ENCODE data around the gene IGF1.

IGF1 gene

GRCh38 chr12:102526656-102527055 lies 46.3 kb upstream of the IGF1 start (continued):
- TF ChIP-seq ZNF18 (tag by site-specific recombination; IDR thresholded peaks at IDR 0.05) (no peak), ZNF350 (tag by site-specific recombination; IDR thresholded peaks at IDR 0.05) (no peak), BCL6B (tag by site-specific recombination; IDR thresholded peaks at IDR 0.05) (no peak), ZSCAN30 (tag by site-specific recombination; IDR thresholded peaks at IDR 0.05) (no peak), ZNF692 (tag by site-specific recombination; IDR thresholded peaks at IDR 0.05) (no peak), ZNF530 (tag by site-specific recombination; IDR thresholded peaks at IDR 0.05; ENCODE audit: low read depth) (no peak), ZNF112 (tag by site-specific recombination; IDR thresholded peaks at IDR 0.05) (no peak)

GRCh38 chr12:102522768-102523167 lies 42.4 kb upstream of the IGF1 start:
- Histone ChIP-seq H3K27ac (ENCODE audit: extremely low read depth, low read depth, low read length) (no peak overlapping the region), H3K4me3 (ENCODE audit: low read depth, low read length) (no peak overlapping the region), H3K9me3 (ENCODE audit: control insufficient read depth, insufficient read depth, low read depth, low read length) (no peaks in the 10 kb centered on the region), H3K4me1 (ENCODE audit: control insufficient read depth, insufficient read depth, low read length) (no peaks in the 10 kb centered on the region), H3K36me3 (ENCODE audit: control insufficient read depth in 2 of 2, insufficient read depth in 1 of 2, low read length in 2 of 2) (no peaks in the 10 kb centered on the region)
- CTCF ChIA-PET: no interaction called here
- TF ChIP-seq ZNF785 (tag by site-specific recombination; IDR thresholded peaks at IDR 0.05): no peak
- no peak for TF ChIP-seq IKZF3 (tag by site-specific recombination; IDR thresholded peaks at IDR 0.05)
- no peak for TF ChIP-seq PATZ1 (tag by site-specific recombination; IDR thresholded peaks at IDR 0.05)
- TF ChIP-seq ZNF518A (tag by site-specific recombination; conservative IDR thresholded peaks at IDR 0.05; ENCODE audit: low read depth): no peak
- no peak for TF ChIP-seq ZNF624 (tag by site-specific recombination; IDR thresholded peaks at IDR 0.05)
- no peak for TF ChIP-seq ZSCAN4 (tag by site-specific recombination; IDR thresholded peaks at IDR 0.05)
- no peak for TF ChIP-seq ZXDB (tag by site-specific recombination; IDR thresholded peaks at IDR 0.05)
- TF ChIP-seq ZEB2 (tag by site-specific recombination; IDR thresholded peaks at IDR 0.05): no peak
- no peak for TF ChIP-seq ZNF645 (tag by site-specific recombination; IDR thresholded peaks at IDR 0.05)
- POLR2A ChIA-PET: no interaction called here

All from HEK293 (cell line).